Erythroblast (primary cell): ENCODE results near the gene JAG1.

Experiments
- GATA1 ChIP-seq: IDR thresholded peaks from 2 replicates; pipeline ENCODE4 v1.6.1; 2011; ENCODE audit warnings: low read depth, mild to moderate bottlenecking, control low read depth, low read length, moderate library complexity
- POLR2A ChIP-seq: IDR thresholded peaks from 2 replicates; pipeline ENCODE4 v1.6.1; 2011; ENCODE audit warnings: mild to moderate bottlenecking, low read length

DNA sequence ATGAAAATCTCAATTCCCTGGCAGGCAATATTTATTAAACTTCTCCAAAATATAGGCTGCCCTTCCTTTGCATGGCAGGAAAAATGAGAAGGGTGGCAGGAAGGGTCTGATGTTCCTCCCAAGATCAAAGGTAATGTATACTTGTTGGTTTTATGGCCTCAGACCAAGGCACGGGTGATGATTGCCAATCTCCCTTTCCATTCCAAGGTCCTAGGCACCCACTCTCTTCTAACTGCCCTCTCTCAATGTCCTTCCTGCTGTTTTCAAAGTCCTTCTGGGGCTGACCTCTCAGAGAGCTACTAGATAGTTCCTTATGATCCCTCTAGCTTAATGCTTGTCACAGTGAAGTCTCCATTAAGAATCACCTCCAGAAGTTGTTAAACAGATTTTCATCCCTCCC lies 15.6 kb upstream of the JAG1 start:
- TF ChIP-seq POLR2A (no peak), GATA1 (no peak)
